A549 (cell line): Measurements from ENCODE around the gene DOCK1. TPM values are rescaled to one million over a fixed set of nuclear protein-coding genes. Genes with fewer than 3 reads are reported as not detected.

Experiments
- ATAC-seq, 2 experiments: fragments of 200-7000 bp in 1 of 2; fragments of >200 bp in 1 of 2; cut with Nextera tagmentation in 1 of 2; cut with Tn5 transposase in 1 of 2; 3 replicates each; pipeline versions ENCODE4 v1.8.0 to v1.9.1; 2018 to 2020; ENCODE audit warnings: mild to moderate bottlenecking in 1 of 2, moderate library complexity in 1 of 2
- CTCF ChIA-PET: fragments of 300-600 bp; sonication (Branson Sonifier 250); formaldehyde crosslinking; extraction: SDS; loops from one replicate; lab custom pipeline; 2021; ENCODE audit warnings: antibody characterized with exemption, inconsistent platforms; lab: Yijun Ruan, JAX
- POLR2A ChIA-PET: fragments of 350-600 bp; formaldehyde crosslinking; extraction: SDS; loops from one replicate; lab custom pipeline; 2021; ENCODE audit warnings: antibody characterized with exemption, inconsistent platforms; lab: Yijun Ruan, JAX
- DNase-seq, 2 experiments: peaks; one replicate each; pipeline versions ENCODE4 v3.0.0 to v3.0.0-alpha.2; 2011 to 2016; ENCODE audit warnings: low read depth in 1 of 2, low spot score in 1 of 2
- FAIRE-seq: peaks from 2 replicates; lab custom pipeline; 2011; peaks lifted over from hg19 to GRCh38; lab: Jason Lieb, UNC
- H3K27ac ChIP-seq, 2 experiments: fragments of >200 bp; sonication (Bioruptor Twin); formaldehyde crosslinking; 3 replicates each; pipeline ENCODE4 v1.5.1; 2016 to 2017
- H3K4me1 ChIP-seq: fragments of >200 bp; sonication (Bioruptor Twin); formaldehyde crosslinking; 3 replicates; pipeline ENCODE4 v1.6.1; 2016
- H3K4me2 ChIP-seq: fragments of >200 bp; sonication (Bioruptor Twin); formaldehyde crosslinking; 3 replicates; pipeline ENCODE4 v1.6.1; 2016
- H3K4me3 ChIP-seq: fragments of >200 bp; sonication (Bioruptor Twin); formaldehyde crosslinking; 3 replicates; pipeline ENCODE4 v1.5.1; 2016
- H3K9me3 ChIP-seq: fragments of >200 bp; sonication (Bioruptor Twin); formaldehyde crosslinking; 3 replicates; pipeline ENCODE4 v1.6.1; 2016
- CBX2 ChIP-seq: fragments of 200-600 bp; sonication (generic); IDR thresholded peaks from 2 replicates; pipeline ENCODE4 v1.6.1; 2016; ENCODE audit warnings: low read depth, mild to moderate bottlenecking, borderline replicate concordance
- CBX8 ChIP-seq: fragments of 200-600 bp; sonication (generic); IDR thresholded peaks from 2 replicates; pipeline ENCODE4 v1.6.1; 2016
- CEBPB ChIP-seq, 2 experiments: fragments of >200 bp in 1 of 2; sonication (Bioruptor Twin) in 1 of 2; formaldehyde crosslinking in 1 of 2; IDR thresholded peaks; 2 replicates each; pipeline ENCODE4 v1.6.1; 2012 to 2016
- EHMT2 ChIP-seq: fragments of 200-600 bp; sonication (generic); IDR thresholded peaks from 2 replicates; pipeline ENCODE4 v1.6.1; 2016; ENCODE audit warnings: antibody characterized with exemption, low read depth, mild to moderate bottlenecking, moderate library complexity
- FOSB ChIP-seq: fragments of 250-450 bp; sonication (Bioruptor Pico); IDR thresholded peaks from 2 replicates; pipeline ENCODE4 v1.5.0; 2020; ENCODE audit warnings: mild to moderate bottlenecking, moderate library complexity
- FOSL2 ChIP-seq, 2 experiments: fragments of 450-650 bp in 1 of 2; fragments of >200 bp in 1 of 2; sonication (Bioruptor Twin) in 1 of 2; formaldehyde crosslinking; IDR thresholded peaks; 2 replicates each; pipeline versions ENCODE4 v1.5.0 to v1.6.1; 2016 to 2020; ENCODE audit warnings: mild to moderate bottlenecking in 1 of 2, moderate library complexity in 1 of 2
- FOXS1 ChIP-seq: fragments of 250-450 bp; sonication (Bioruptor Pico); IDR thresholded peaks from 2 replicates; pipeline ENCODE4 v1.5.0; 2020; ENCODE audit warnings: mild to moderate bottlenecking, moderate library complexity
- GATA3 ChIP-seq: IDR thresholded peaks from 2 replicates; pipeline ENCODE4 v1.6.1; 2012; ENCODE audit warnings: borderline replicate concordance
- HDAC2 ChIP-seq: fragments of 200-600 bp; sonication (generic); IDR thresholded peaks from 2 replicates; pipeline ENCODE4 v1.6.1; 2016
- HOXB13 ChIP-seq: fragments of 250-450 bp; sonication (Bioruptor Pico); IDR thresholded peaks from 2 replicates; pipeline ENCODE4 v1.5.0; 2020; ENCODE audit warnings: low read depth, mild to moderate bottlenecking, moderate library complexity
- HOXB5 ChIP-seq: fragments of 250-450 bp; sonication (Bioruptor Pico); IDR thresholded peaks from 2 replicates; pipeline ENCODE4 v1.5.0; 2020; ENCODE audit warnings: mild to moderate bottlenecking, moderate library complexity
- JUN ChIP-seq, 2 experiments: fragments of >200 bp; sonication (Bioruptor Twin); formaldehyde crosslinking; IDR thresholded peaks; 2 replicates in 1 of 2; 3 replicates in 1 of 2; pipeline ENCODE4 v1.6.1; 2016 to 2017
- JUNB ChIP-seq: fragments of >200 bp; sonication (Bioruptor Twin); formaldehyde crosslinking; IDR thresholded peaks from 2 replicates; pipeline ENCODE4 v1.6.1; 2016
- KDM1A ChIP-seq: fragments of 200-600 bp; sonication (generic); IDR thresholded peaks from 2 replicates; pipeline ENCODE4 v1.6.1; 2016; ENCODE audit warnings: low read depth, mild to moderate bottlenecking
- MYC ChIP-seq: IDR thresholded peaks from 2 replicates; pipeline ENCODE4 v1.6.1; 2012; ENCODE audit warnings: mild to moderate bottlenecking, inconsistent platforms, low read length, improper control_type of control experiment, borderline replicate concordance
- NFE2L2 ChIP-seq: fragments of 150-350 bp; conservative IDR thresholded peaks from 2 replicates; pipeline ENCODE4 v1.6.1; 2014; ENCODE audit warnings: low read length
- NPAS2 ChIP-seq: fragments of 250-450 bp; sonication (Bioruptor Pico); IDR thresholded peaks from 2 replicates; pipeline ENCODE4 v1.8.0; 2022; ENCODE audit warnings: mild to moderate bottlenecking, moderate library complexity, borderline replicate concordance
- NR3C1 ChIP-seq: fragments of >200 bp; sonication (Bioruptor Twin); formaldehyde crosslinking; IDR thresholded peaks from 3 replicates; pipeline ENCODE4 v1.6.1; 2017
- POLR2A ChIP-seq: IDR thresholded peaks from 2 replicates; pipeline ENCODE4 v1.6.1; 2012; ENCODE audit warnings: mild to moderate bottlenecking, low read length
- RNF2 ChIP-seq: fragments of 200-600 bp; sonication (generic); IDR thresholded peaks from 2 replicates; pipeline ENCODE4 v1.6.1; 2016; ENCODE audit warnings: low read depth, mild to moderate bottlenecking, antibody characterized with exemption, moderate library complexity, borderline replicate concordance
- SMC3 ChIP-seq: fragments of >200 bp; sonication (Bioruptor Twin); formaldehyde crosslinking; IDR thresholded peaks from 3 replicates; pipeline ENCODE4 v1.6.1; 2018; ENCODE audit warnings: inconsistent platforms
- TFCP2L1 ChIP-seq: fragments of 250-450 bp; sonication (Bioruptor Pico); IDR thresholded peaks from 2 replicates; pipeline ENCODE4 v1.5.0; 2021; ENCODE audit warnings: mild to moderate bottlenecking
- TP53 ChIP-seq: fragments of 250-450 bp; sonication (Bioruptor Pico); IDR thresholded peaks from 2 replicates; pipeline ENCODE4 v1.5.0; 2021; ENCODE audit warnings: mild to moderate bottlenecking, moderate library complexity
- WGBS: methylation state at CpG from one replicate; pipeline ENCODE4 v1.1.6; 2017; ENCODE audit errors: missing lambda C conversion rate; 5-methylcytosine and 5-hydroxymethylcytosine counted together
- polyA plus RNA-seq, 4 experiments: library from polyadenylated mRNA; depleted of rRNA in 3 of 4; stranded (reverse); fragments of >200 nt; fragmentation: RNase III in 1 of 4; extraction: RNeasy Plus Mini Kit Qiagen cat#74134 plus additional on column Dnase treatment in 1 of 4; gene quantifications; 2 replicates in 3 of 4; 3 replicates in 1 of 4; pipeline ENCODE4 v1.2.3, GENCODE V29; 2011 to 2017
- TF ChIP-seq, protein P1 (sequence below): fragments of >200 bp; sonication (Bioruptor Twin); formaldehyde crosslinking; IDR thresholded peaks from 2 replicates; pipeline ENCODE4 v1.6.1; 2016
- TF ChIP-seq, protein P2 (sequence below): fragments of 200-600 bp; sonication (generic); IDR thresholded peaks from 2 replicates; pipeline ENCODE4 v1.6.1; 2016; ENCODE audit warnings: antibody characterized with exemption, mild to moderate bottlenecking, moderate library complexity
- TF ChIP-seq, protein P3 (sequence below): fragments of 450-650 bp; IDR thresholded peaks from 2 replicates; pipeline ENCODE4 v1.6.1; 2014; ENCODE audit warnings: antibody characterized with exemption

DOCK1 gene
- polyA plus RNA-seq, 2 of the 4 experiments (the other 2 are of a cell fraction) = 22.6 to 28.2 TPM

GRCh38 chr10:127332631-127333030 lies 427.4 kb downstream of the DOCK1 start:
- WGBS = 71% methylated on average over 4 of the region's 4 CpGs
- H3K4me2 ChIP-seq = no peak overlapping the region
- FAIRE-seq = no peak
- no peak overlapping the region for H3K27ac ChIP-seq
- TF ChIP-seq SMC3 (no peak), EHMT2 (no peak), CBX2 (no peak), TP53 (no peak), FOSB (CRISPR knock-in tag) (no peak), NR3C1 (no peak)
- TF ChIP-seq, all 56 proteins: peak for 0
- Histone ChIP-seq H3K9me3 (no peaks in the 10 kb centered on the region), H3K4me1 (no peaks in the 10 kb centered on the region), H3K4me3 (no peak overlapping the region)
- ChIA-PET POLR2A (no interaction called here), CTCF (interaction anchor here (0.9 kb wide), 1 partner anchor 9 kb away, joined by 3 read pairs; no protein-coding TSS in a partner anchor)
- no peak for DNase-seq
- no peak for ATAC-seq

- Histone ChIP-seq H3K4me1 (no peaks in the 10 kb centered on the region), H3K9me3 (no peaks in the 10 kb centered on the region), H3K4me3 (no peak overlapping the region), H3K4me2 (no peak overlapping the region), H3K27ac (no peak overlapping the region)
- 94% methylated on average over 11 of the region's 11 CpGs for WGBS
- POLR2A ChIA-PET = no interaction called here
- CTCF ChIA-PET = interaction anchor here (1.7 kb wide), 1 partner anchor 17 kb away, joined by 7 read pairs; no protein-coding TSS in a partner anchor
- ATAC-seq (no peak), DNase-seq (no peak), FAIRE-seq (no peak)
- TF ChIP-seq RNF2 (no peak), HOXB13 (CRISPR knock-in tag) (no peak), GATA3 (no peak), FOSL2 (IDR thresholded peaks at IDR 0.05) (no peak), FOSL2 (CRISPR knock-in tag; IDR thresholded peaks at IDR 0.05) (no peak)
Observed at GRCh38 chr10:127337801-127338200, 432.6 kb downstream of the DOCK1 start.

- DNase-seq (no peak), ATAC-seq (no peak), FAIRE-seq (no peak)
- TF ChIP-seq, protein P1, sequence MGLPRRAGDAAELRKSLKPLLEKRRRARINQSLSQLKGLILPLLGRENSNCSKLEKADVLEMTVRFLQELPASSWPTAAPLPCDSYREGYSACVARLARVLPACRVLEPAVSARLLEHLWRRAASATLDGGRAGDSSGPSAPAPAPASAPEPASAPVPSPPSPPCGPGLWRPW = no peak
- TF ChIP-seq CBX8 (no peak), CEBPB (IDR thresholded peaks at IDR 0.05) (no peak), JUNB (no peak)
- TF ChIP-seq, protein P2, sequence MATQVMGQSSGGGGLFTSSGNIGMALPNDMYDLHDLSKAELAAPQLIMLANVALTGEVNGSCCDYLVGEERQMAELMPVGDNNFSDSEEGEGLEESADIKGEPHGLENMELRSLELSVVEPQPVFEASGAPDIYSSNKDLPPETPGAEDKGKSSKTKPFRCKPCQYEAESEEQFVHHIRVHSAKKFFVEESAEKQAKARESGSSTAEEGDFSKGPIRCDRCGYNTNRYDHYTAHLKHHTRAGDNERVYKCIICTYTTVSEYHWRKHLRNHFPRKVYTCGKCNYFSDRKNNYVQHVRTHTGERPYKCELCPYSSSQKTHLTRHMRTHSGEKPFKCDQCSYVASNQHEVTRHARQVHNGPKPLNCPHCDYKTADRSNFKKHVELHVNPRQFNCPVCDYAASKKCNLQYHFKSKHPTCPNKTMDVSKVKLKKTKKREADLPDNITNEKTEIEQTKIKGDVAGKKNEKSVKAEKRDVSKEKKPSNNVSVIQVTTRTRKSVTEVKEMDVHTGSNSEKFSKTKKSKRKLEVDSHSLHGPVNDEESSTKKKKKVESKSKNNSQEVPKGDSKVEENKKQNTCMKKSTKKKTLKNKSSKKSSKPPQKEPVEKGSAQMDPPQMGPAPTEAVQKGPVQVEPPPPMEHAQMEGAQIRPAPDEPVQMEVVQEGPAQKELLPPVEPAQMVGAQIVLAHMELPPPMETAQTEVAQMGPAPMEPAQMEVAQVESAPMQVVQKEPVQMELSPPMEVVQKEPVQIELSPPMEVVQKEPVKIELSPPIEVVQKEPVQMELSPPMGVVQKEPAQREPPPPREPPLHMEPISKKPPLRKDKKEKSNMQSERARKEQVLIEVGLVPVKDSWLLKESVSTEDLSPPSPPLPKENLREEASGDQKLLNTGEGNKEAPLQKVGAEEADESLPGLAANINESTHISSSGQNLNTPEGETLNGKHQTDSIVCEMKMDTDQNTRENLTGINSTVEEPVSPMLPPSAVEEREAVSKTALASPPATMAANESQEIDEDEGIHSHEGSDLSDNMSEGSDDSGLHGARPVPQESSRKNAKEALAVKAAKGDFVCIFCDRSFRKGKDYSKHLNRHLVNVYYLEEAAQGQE = no peak
- 84% methylated on average over 10 of the region's 10 CpGs for WGBS
- Histone ChIP-seq H3K4me2 (no peak overlapping the region), H3K4me1 (no peaks in the 10 kb centered on the region), H3K27ac (no peak overlapping the region), H3K9me3 (no peaks in the 10 kb centered on the region), H3K4me3 (no peak overlapping the region)
- CTCF ChIA-PET = interaction anchor here (0.6 to 1.7 kb wide), 2 partner anchors 16 to 95 kb away, joined by 3 to 7 read pairs; no protein-coding TSS in a partner anchor
- POLR2A ChIA-PET = no interaction called here
Observed at GRCh38 chr10:127338399-127339110, 433.3 kb downstream of the DOCK1 start.

GRCh38 chr10:127343821-127344220 lies 438.6 kb downstream of the DOCK1 start:
- 91% methylated on average over 6 of the region's 6 CpGs for WGBS
- ChIA-PET POLR2A (no interaction called here), CTCF (interaction anchor here (1.6 kb wide), 1 partner anchor 11 kb away, joined by 6 read pairs; no protein-coding TSS in a partner anchor)
- FAIRE-seq (no peak), DNase-seq (no peak), ATAC-seq (no peak)
- Histone ChIP-seq H3K4me2 (no peak overlapping the region), H3K9me3 (no peaks in the 10 kb centered on the region), H3K4me1 (no peaks in the 10 kb centered on the region), H3K27ac (no peak overlapping the region), H3K4me3 (no peak overlapping the region)
- TF ChIP-seq TFCP2L1 (CRISPR knock-in tag) (no peak), HOXB5 (CRISPR knock-in tag) (no peak), RNF2 (no peak), TP53 (no peak), FOXS1 (CRISPR knock-in tag) (no peak), FOSL2 (IDR thresholded peaks at IDR 0.05) (no peak), FOSL2 (CRISPR knock-in tag; IDR thresholded peaks at IDR 0.05) (no peak), GATA3 (no peak), POLR2A (no peak), KDM1A (no peak), SMC3 (no peak), NPAS2 (no peak), NFE2L2 (no peak), JUN (IDR thresholded peaks at IDR 0.05) (no peak), HDAC2 (no peak), MYC (no peak)
- TF ChIP-seq, protein P3, sequence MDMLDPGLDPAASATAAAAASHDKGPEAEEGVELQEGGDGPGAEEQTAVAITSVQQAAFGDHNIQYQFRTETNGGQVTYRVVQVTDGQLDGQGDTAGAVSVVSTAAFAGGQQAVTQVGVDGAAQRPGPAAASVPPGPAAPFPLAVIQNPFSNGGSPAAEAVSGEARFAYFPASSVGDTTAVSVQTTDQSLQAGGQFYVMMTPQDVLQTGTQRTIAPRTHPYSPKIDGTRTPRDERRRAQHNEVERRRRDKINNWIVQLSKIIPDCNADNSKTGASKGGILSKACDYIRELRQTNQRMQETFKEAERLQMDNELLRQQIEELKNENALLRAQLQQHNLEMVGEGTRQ = no peak
